SKM-1 (cell line): Measurements from ENCODE around the gene TNFRSF12A.

Experiments
- DNase-seq: peaks from one replicate; lab custom pipeline; 2025; ENCODE audit not compliant: unreplicated experiment; lab: John Stamatoyannopoulos, UW

Gene TNFRSF12A

DNA sequence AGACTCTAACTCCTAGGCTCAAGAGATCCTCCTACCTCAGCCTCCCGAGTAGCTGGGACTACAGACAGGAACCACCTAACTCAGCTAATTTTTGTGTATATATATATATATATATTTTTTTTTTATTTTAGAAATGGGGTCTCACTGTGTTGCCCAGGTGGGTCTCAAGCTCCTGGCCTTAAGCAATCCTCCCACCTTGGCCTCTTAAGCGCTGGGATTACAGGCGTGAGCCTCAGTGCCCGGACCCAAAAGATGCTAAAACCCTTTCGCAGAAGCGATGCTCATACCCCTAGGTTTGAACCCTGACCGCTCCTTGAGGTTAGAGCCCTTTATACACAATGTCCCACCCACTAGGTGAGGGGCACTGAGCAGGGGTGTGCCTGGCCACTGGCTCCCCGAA is 9.7 kb upstream of the TNFRSF12A start:
- no peak for DNase-seq

DNA sequence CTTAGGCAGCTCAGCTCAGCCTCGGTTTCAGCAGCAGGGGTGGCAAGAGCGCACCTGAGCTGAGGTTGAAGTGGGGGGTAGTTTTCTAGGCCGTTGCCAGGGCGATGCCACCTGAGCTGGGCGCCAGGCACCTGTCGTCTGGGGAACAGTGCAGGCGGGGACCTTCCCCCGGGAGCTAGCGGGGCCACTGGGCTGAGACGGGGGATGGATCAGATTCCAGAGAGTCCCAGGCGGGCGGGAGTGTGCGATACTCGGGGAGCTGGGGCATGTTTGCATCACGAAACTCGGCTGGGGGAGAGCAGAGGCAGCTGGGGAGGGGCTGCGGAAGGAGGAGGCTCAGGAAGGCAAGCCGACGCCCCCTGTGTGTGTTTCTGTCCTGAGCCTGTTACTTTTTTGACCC is 7.9 kb upstream of the TNFRSF12A start:
- no peak for DNase-seq

- no peak for DNase-seq
These were observed 7.2 kb upstream of the TNFRSF12A start, which contains the start of gene CLDN9 for GRCh38 chr16:3012828-3013420. Gene CLDN9 (plus strand): TSS chr16:3012923. CDS start chr16:3013363, 440 bp downstream.

- no peak for DNase-seq
These were observed 6.6 kb upstream of the TNFRSF12A start for GRCh38 chr16:3013491-3013951.

DNA sequence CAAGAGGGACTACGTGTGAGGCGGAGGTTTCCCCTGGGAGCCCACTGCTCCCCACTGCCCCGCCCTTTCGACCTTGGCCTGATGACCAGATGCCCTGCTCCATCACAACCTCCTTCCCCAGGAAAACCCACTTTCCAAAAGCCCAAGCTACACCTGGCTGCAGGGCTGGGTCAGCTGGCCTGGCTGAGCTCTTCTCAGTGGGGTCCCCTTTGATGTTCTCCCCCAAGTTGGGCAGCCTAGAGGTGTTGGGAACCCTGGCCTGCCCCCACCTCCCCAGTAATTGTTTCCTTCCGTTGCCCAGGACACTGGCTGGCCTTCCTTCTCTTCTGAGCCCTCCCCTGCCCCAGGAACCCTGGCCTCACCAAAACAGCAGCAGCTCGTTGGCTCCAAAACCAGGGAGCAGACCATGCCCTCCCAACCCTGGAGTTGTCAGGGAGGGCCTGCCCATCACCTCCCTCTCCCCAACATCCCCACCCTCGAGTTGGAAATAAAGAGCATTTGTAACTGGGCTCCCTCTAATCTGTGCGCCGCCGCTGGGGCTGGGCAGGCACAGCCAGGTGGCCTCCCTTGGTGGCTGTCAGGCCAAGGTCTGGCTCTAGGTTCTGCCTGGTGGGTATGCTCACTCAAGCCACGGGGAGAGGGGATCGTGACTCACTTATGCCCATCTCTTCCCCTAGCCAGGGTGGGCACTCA is 6.0 kb upstream of the TNFRSF12A start:
- no peak for DNase-seq

GRCh38 chr16:3014971-3015370 is 5.2 kb upstream of the TNFRSF12A start:
- no peak for DNase-seq

- no peak for DNase-seq
These were observed 4.2 kb upstream of the TNFRSF12A start for GRCh38 chr16:3015865-3016521.

GRCh38 chr16:3017344-3017743 is 2.8 kb upstream of the TNFRSF12A start:
- no peak for DNase-seq

DNA sequence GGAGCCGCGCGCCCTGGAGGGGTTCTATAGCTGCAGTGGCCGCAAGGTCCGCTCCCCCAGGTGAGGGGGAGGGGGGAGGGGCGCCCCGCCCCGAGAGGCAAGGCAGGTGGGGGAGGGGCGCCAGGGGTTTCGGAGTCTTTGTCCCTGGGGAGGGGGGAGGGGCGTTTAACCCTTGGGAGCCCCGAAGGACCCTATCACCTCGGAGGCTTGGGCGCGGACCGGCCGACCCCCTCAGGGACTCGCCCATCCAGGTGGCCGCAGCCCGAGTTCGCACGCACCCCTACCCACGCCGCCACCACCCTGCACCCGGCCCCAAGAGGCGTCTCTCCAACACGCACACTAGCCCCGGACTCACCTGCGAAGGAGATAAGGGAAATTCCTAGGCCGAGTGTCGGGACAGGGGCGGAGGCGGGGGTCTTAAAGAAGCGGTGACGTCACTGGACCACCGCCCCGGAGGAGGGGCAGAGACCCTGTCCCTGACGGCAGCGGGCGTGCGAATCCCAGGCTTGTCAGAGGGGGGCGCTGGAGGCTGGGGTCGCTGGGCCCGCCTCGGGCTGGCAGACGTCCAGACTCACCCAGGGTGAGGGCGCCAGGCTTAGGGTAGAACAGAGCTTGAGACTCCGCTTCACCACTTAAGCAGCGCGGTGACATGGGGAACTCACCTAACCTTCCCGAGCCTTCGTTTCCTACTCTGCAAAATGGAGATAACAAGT is 2.2 kb upstream of the TNFRSF12A start, which contains the start of gene CLDN6:
TSS of gene CLDN6 (minus strand) at position 390 of the 713 bp plus-strand sequence. CDS start 2,162 bp downstream, outside the sequence.
- DNase-seq: no peak

- no peak for DNase-seq
These were observed 448 bp upstream of the TNFRSF12A start for GRCh38 chr16:3019594-3020246.

DNA sequence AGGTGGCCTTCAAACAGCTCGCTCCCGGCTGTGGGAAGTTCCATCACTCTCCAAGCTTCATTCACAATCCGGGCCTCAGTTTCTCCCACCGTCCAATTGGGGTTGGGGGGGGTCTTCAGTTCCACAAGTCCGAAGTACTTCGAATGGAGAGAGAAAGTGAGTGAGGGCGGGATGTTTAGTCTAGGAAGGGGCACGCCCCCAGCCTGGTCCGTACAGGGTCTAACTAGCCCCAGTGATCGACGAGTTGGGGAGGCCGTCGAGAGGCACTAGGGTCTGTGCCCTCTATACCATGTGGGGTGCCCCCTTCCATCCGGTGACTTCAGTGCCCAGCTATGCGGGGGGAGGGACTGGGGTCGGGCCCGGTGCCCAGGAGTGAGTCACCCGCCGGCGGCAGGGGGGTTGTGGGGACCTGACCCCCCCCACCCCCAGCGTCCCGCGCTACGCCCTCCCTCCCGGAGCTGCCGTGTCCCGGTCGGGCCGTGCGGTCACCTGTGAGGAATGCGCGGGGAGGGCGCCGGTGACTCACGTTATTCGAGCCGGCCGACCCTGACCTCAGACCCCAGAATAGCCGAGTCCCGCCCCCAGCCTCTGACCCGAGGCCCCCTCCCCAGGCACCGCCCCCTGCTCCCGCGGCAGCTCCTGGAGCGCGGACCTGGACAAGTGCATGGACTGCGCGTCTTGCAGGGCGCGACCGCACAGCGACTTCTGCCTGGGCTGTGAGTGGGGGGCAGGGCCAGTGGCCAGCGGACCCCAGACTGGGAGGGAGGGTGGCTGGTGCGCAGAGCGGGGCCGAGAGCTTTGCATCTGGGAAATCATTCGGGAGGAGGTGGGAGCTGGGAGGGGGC is 658 bp downstream of the TNFRSF12A start:
- no peak for DNase-seq

DNA sequence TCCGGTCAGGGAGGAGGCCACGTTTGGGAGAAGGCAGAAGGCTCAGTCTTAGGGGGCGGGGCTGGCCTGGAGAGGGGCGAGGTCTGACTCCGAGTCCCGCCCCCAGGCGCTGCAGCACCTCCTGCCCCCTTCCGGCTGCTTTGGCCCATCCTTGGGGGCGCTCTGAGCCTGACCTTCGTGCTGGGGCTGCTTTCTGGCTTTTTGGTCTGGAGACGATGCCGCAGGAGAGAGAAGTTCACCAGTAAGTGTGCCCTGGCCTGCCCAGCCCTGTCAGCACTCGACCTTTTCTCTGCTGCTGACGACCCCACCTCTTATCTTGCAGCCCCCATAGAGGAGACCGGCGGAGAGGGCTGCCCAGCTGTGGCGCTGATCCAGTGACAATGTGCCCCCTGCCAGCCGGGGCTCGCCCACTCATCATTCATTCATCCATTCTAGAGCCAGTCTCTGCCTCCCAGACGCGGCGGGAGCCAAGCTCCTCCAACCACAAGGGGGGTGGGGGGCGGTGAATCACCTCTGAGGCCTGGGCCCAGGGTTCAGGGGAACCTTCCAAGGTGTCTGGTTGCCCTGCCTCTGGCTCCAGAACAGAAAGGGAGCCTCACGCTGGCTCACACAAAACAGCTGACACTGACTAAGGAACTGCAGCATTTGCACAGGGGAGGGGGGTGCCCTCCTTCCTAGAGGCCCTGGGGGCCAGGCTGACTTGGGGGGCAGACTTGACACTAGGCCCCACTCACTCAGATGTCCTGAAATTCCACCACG is 1.5 kb downstream of the TNFRSF12A start:
- DNase-seq: peak; percentile 65

DNA sequence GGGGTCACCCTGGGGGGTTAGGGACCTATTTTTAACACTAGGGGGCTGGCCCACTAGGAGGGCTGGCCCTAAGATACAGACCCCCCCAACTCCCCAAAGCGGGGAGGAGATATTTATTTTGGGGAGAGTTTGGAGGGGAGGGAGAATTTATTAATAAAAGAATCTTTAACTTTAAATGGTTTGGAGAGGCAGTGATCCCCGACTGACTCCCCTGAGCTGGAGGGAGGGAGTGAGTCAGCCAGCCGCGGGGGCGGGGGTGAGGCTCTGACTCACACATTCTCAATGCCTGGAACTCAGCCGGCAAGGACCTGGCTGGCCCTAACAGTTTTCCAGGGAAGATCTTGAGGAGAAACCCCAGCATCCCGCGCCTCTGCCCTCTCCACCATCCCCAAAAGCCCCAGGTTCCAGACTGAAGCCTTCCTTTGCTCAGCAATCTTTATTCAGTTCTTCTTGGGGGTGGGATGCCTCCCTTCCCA is 2.1 kb downstream of the TNFRSF12A start:
- DNase-seq: no peak

- no peak for DNase-seq
These were observed 2.7 kb downstream of the TNFRSF12A start for GRCh38 chr16:3022684-3023414.

DNA sequence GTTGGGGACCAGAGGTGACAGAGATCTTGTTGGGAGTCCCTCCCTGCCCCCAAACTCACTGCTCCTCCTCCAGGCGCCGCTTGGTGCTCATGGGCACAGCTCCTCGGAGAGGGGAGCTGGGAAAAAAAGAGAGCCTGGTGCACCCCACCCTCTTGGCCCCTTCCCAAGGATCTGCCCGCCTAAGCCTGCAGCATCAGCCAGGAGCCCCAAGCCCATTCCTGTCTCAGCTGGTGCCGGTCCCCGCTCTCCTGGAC is 3.2 kb downstream of the TNFRSF12A start:
- DNase-seq: no peak

- peak; percentile 98 for DNase-seq
These were observed 3.7 kb downstream of the TNFRSF12A start, which contains the start of the genes HCFC1R1 and THOC6 for GRCh38 chr16:3023669-3024478. Gene HCFC1R1 (minus strand): TSS chr16:3023942. CDS start chr16:3023941, 1 bp downstream. Gene THOC6 (plus strand): TSS chr16:3024035. CDS start chr16:3024327, 292 bp downstream.
